IMR-90 (cell line): ENCODE data around the gene KIF20A. TPM values are rescaled to one million over a fixed set of nuclear protein-coding genes. Genes with fewer than 3 reads are reported as not detected.

Source experiments
- ATAC-seq: fragments of 200-7000 bp; cut with Tn5 transposase; 2 replicates; pipeline ENCODE4 v1.9.1; 2020; ENCODE audit warnings: low read depth, mild to moderate bottlenecking, moderate library complexity
- BruUV-seq: library from RNA; stranded (reverse); fragments of 400-500 nt; replicated peaks from 2 replicates; lab custom pipeline; 2021; lab: Mats Ljungman, UMichigan
- CTCF ChIA-PET: fragments of 300-600 bp; formaldehyde crosslinking; extraction: SDS; loops from one replicate; lab custom pipeline; 2021; ENCODE audit warnings: antibody characterized with exemption; lab: Yijun Ruan, JAX
- POLR2A ChIA-PET: fragments of 300-600 bp; sonication (Branson Sonifier 250); formaldehyde crosslinking; loops from one replicate; lab custom pipeline; 2022; ENCODE audit warnings: antibody characterized with exemption; ENCODE audit not compliant: unreplicated experiment; lab: Charles Lee
- DNase-seq: peaks from one replicate; pipeline ENCODE4 v3.0.0; 2013
- H2AFZ ChIP-seq: replicated peaks from 2 replicates; pipeline ENCODE3; 2013; ENCODE audit warnings: low read length, mild to moderate bottlenecking; ENCODE audit not compliant: poor library complexity
- H2AK5ac ChIP-seq: 2 replicates; pipeline ENCODE4 v1.6.1; 2013; ENCODE audit warnings: low read depth, low read length, inconsistent platforms
- H2AK9ac ChIP-seq: replicated peaks from 2 replicates; pipeline ENCODE3; 2013; ENCODE audit warnings: mild to moderate bottlenecking, low read depth, low read length, moderate library complexity; ENCODE audit not compliant: poor library complexity
- H2BK120ac ChIP-seq: 2 replicates; pipeline ENCODE4 v1.6.1; 2013; ENCODE audit warnings: low read depth, low read length, inconsistent platforms
- H2BK15ac ChIP-seq: 3 replicates; pipeline ENCODE4 v1.6.1; 2013; ENCODE audit warnings: low read depth, low read length, inconsistent platforms
- H2BK20ac ChIP-seq: 2 replicates; pipeline ENCODE4 v1.6.1; 2013; ENCODE audit warnings: low read depth, mild to moderate bottlenecking, inconsistent platforms, low read length, moderate library complexity
- H2BK5ac ChIP-seq: 2 replicates; pipeline ENCODE4 v1.6.1; 2013; ENCODE audit warnings: mild to moderate bottlenecking, low read depth, low read length, inconsistent platforms; ENCODE audit not compliant: poor library complexity, severe bottlenecking
- H3K14ac ChIP-seq: replicated peaks from 2 replicates; pipeline ENCODE4 v1.6.1; 2013; ENCODE audit warnings: low read depth, low read length, inconsistent platforms
- H3K18ac ChIP-seq: 2 replicates; pipeline ENCODE4 v1.6.1; 2013; ENCODE audit warnings: low read depth, low read length, control low read depth
- H3K23ac ChIP-seq: 2 replicates; pipeline ENCODE4 v1.6.1; 2013; ENCODE audit warnings: low read depth, low read length, inconsistent platforms
- H3K27ac ChIP-seq: 2 replicates; pipeline ENCODE4 v1.5.1; 2013; ENCODE audit warnings: mild to moderate bottlenecking, control low read depth, low read length; ENCODE audit not compliant: insufficient read depth
- H3K27me3 ChIP-seq: 2 replicates; pipeline ENCODE4 v1.6.1; 2013; ENCODE audit warnings: low read length; ENCODE audit not compliant: control insufficient read depth, insufficient read depth
- H3K36me3 ChIP-seq: 2 replicates; pipeline ENCODE4 v1.6.1; 2013; ENCODE audit warnings: low read length, mixed read lengths; ENCODE audit not compliant: control insufficient read depth, insufficient read depth
- H3K4ac ChIP-seq: 2 replicates; pipeline ENCODE4 v1.6.1; 2013; ENCODE audit warnings: low read depth, low read length, inconsistent platforms
- H3K4me1 ChIP-seq: 2 replicates; pipeline ENCODE4 v1.6.1; 2013; ENCODE audit warnings: low read length, mixed read lengths; ENCODE audit not compliant: control insufficient read depth, insufficient read depth
- H3K4me2 ChIP-seq: 2 replicates; pipeline ENCODE4 v1.6.1; 2013; ENCODE audit warnings: low read depth, mild to moderate bottlenecking, control low read depth, low read length, moderate library complexity
- H3K4me3 ChIP-seq: 2 replicates; pipeline ENCODE4 v1.5.1; 2013; ENCODE audit warnings: low read depth, mild to moderate bottlenecking, control low read depth, low read length, moderate library complexity; ENCODE audit not compliant: insufficient read depth
- H3K56ac ChIP-seq: 2 replicates; pipeline ENCODE4 v1.6.1; 2013; ENCODE audit warnings: low read length, inconsistent platforms; ENCODE audit not compliant: insufficient read depth; ENCODE audit errors: extremely low read depth
- H3K79me1 ChIP-seq, 2 experiments: 2 replicates each; pipeline ENCODE4 v1.6.1; 2013; ENCODE audit warnings: low read length in 2 of 2, inconsistent platforms in 1 of 2, low read depth in 1 of 2
- H3K9ac ChIP-seq: 2 replicates; pipeline ENCODE4 v1.6.1; 2013; ENCODE audit warnings: low read depth, low read length, control low read depth
- H3K9me1 ChIP-seq: 2 replicates; pipeline ENCODE4 v1.6.1; 2013; ENCODE audit warnings: low read length, inconsistent platforms; ENCODE audit not compliant: insufficient read depth
- H3K9me3 ChIP-seq: 2 replicates; pipeline ENCODE4 v1.6.1; 2013; ENCODE audit warnings: low read length; ENCODE audit not compliant: control insufficient read depth, insufficient read depth
- H4K20me1 ChIP-seq: 2 replicates; pipeline ENCODE4 v1.6.1; 2013; ENCODE audit warnings: low read length, inconsistent platforms; ENCODE audit not compliant: insufficient read depth
- H4K5ac ChIP-seq: 2 replicates; pipeline ENCODE4 v1.6.1; 2013; ENCODE audit warnings: mild to moderate bottlenecking, low read depth, low read length, control low read depth
- H4K8ac ChIP-seq, 2 experiments: 2 replicates each; pipeline ENCODE4 v1.6.1; 2013; ENCODE audit warnings: low read depth in 2 of 2, low read length in 2 of 2, control low read depth in 1 of 2, inconsistent platforms in 1 of 2
- H4K91ac ChIP-seq: 2 replicates; pipeline ENCODE4 v1.6.1; 2013; ENCODE audit warnings: low read depth, low read length, inconsistent platforms; ENCODE audit not compliant: insufficient read depth
- BHLHE40 ChIP-seq: fragments of 150-350 bp; IDR thresholded peaks from 2 replicates; pipeline ENCODE4 v1.6.1; 2016; ENCODE audit warnings: mild to moderate bottlenecking, low read depth, low read length
- CHD1 ChIP-seq: IDR thresholded peaks from 2 replicates; pipeline ENCODE4 v1.6.1; 2012; ENCODE audit warnings: low read depth, low read length, improper control_type of control experiment
- MAFK ChIP-seq: IDR thresholded peaks from 2 replicates; pipeline ENCODE4 v1.6.1; 2012; ENCODE audit warnings: low read depth, low read length, improper control_type of control experiment
- MAZ ChIP-seq: IDR thresholded peaks from 2 replicates; pipeline ENCODE4 v1.6.1; 2012; ENCODE audit warnings: low read depth, mild to moderate bottlenecking, low read length, improper control_type of control experiment, moderate library complexity, borderline replicate concordance
- MXI1 ChIP-seq: IDR thresholded peaks from 2 replicates; pipeline ENCODE4 v1.6.1; 2012; ENCODE audit warnings: low read depth, mild to moderate bottlenecking, low read length, moderate library complexity, borderline replicate concordance
- NFE2L2 ChIP-seq: fragments of 150-350 bp; IDR thresholded peaks from 2 replicates; pipeline ENCODE4 v1.6.1; 2016; ENCODE audit warnings: low read depth, mild to moderate bottlenecking, low read length
- POLR2A ChIP-seq: IDR thresholded peaks from 2 replicates; pipeline ENCODE4 v1.6.1; 2012; ENCODE audit warnings: mild to moderate bottlenecking, low read depth, low read length
- RCOR1 ChIP-seq: IDR thresholded peaks from 2 replicates; pipeline ENCODE4 v1.6.1; 2012; ENCODE audit warnings: mild to moderate bottlenecking, low read length, improper control_type of control experiment; ENCODE audit not compliant: insufficient replicate concordance
- WGBS, 2 experiments: methylation state at CpG; one replicate each; pipeline versions ENCODE4 v1.1.5 to v1.1.7; 2013; ENCODE audit warnings: missing lambda C conversion rate in 2 of 2; ENCODE audit not compliant: insufficient read length in 1 of 2; ENCODE audit errors: extremely low coverage in 2 of 2; 5-methylcytosine and 5-hydroxymethylcytosine counted together
- dilution Hi-C: fragments of 300-500 bp; cut with HindIII; formaldehyde crosslinking; loops from one replicate; pipeline ENCODE4 v1.14.3; 2018; ENCODE audit warnings: low sequenced_read_pairs; ENCODE audit not compliant: unreplicated experiment
- in situ Hi-C: fragments of 300-500 bp; cut with MboI; formaldehyde crosslinking; loops from 3 replicates; pipeline ENCODE4 v1.14.3; 2019; ENCODE audit warnings: low sequenced_read_pairs, inconsistent platforms, mixed read lengths
- intact Hi-C: fragments of 100-400 bp; cut with micrococcal nuclease; formaldehyde crosslinking; loops from 2 replicates; pipeline ENCODE4 v1.10.0; 2022
- polyA plus RNA-seq, 3 experiments: library from polyadenylated mRNA; depleted of rRNA; stranded (reverse); fragments of >200 nt; gene quantifications; 2 replicates each; pipeline ENCODE4 v1.2.3, GENCODE V29; 2012; ENCODE audit warnings: low replicate concordance in 1 of 3
- total RNA-seq: library from RNA; depleted of rRNA; stranded (reverse); fragments of >200 nt; gene quantifications from 2 replicates; pipeline ENCODE4 v1.2.3, GENCODE V29; 2012

The KIF20A gene
- total and polyA plus RNA-seq, 2 of the 4 experiments (the other 2 are of a cell fraction): 42.0 to 106 TPM

- Histone ChIP-seq H3K9ac (peak overlapping the region; percentile 74; the same call in 1 of the 2 replicates), H2BK20ac (no peak overlapping the region), H4K20me1 (0 out of 2 replicates have a peak, but pooled peaks cover 4% of the 10 kb centered on the region), H4K8ac (peak overlapping the region in 1 of 2 experiments; percentile 28; a peak in 2 of 4 replicates), H2AK9ac (peak overlapping the region; percentile 84), H2BK15ac (no peak overlapping the region), H3K4me3 (peak overlapping the region; percentile 76), H3K56ac (peak overlapping the region; percentile 11; the same call in 1 of the 2 replicates), H3K4me2 (peak overlapping the region; percentile 79), H3K4me1 (no peaks in the 10 kb centered on the region), H3K79me1 (peaks cover 29 to 46% of the 10 kb centered on the region in 2 experiments), H3K27ac (peak overlapping the region; percentile 7; the same call in 1 of the 2 replicates), H4K5ac (no peak overlapping the region), H2BK120ac (no peak overlapping the region), H3K18ac (no peak overlapping the region), H4K91ac (peak overlapping the region; percentile 61), H3K4ac (peak overlapping the region; percentile 5), H2AFZ (peak overlapping the region; percentile 93), H3K36me3 (peaks cover 17% of the 10 kb centered on the region), H3K9me1 (no peaks in the 10 kb centered on the region; the same call in 1 of the 2 replicates), H3K27me3 (no peaks in the 10 kb centered on the region), H2BK5ac (peak overlapping the region; percentile 14), H3K9me3 (no peaks in the 10 kb centered on the region), H3K23ac (peak overlapping the region; percentile 82; the same call in 1 of the 2 replicates), H3K14ac (peak overlapping the region; percentile 6), H2AK5ac (0 out of 2 replicates have a peak overlapping the region, but pooled peaks have one; percentile 18)
- WGBS, 2 experiments: 1% methylated on average over 7 of the region's 23 CpGs; no CpG with 5 or more reads in 1 of the 2 experiments
- dilution Hi-C loops (no loop called here), intact Hi-C loops (no loop called here), in situ Hi-C loops (no loop called here)
- no peak for ATAC-seq
- ChIA-PET CTCF (interaction anchor here (1.4 kb wide), 1 partner anchor 9 kb away, joined by 3 read pairs; no protein-coding TSS in a partner anchor), POLR2A (interaction anchor here (0.6 kb wide), 2 partner anchors 43 to 325 kb away, joined by 3 to 6 read pairs; no protein-coding TSS in a partner anchor)
- DNase-seq: no peak
- no peak for TF ChIP-seq NFE2L2
- no peak for TF ChIP-seq POLR2A
- TF ChIP-seq BHLHE40: no peak
- no peak for TF ChIP-seq MAFK
- no peak for TF ChIP-seq CHD1
- no peak; the same call in 1 of the 2 replicates for TF ChIP-seq MXI1
- no peak for TF ChIP-seq RCOR1
- TF ChIP-seq MAZ: no peak
- TSS peak; percentile 76 for BruUV-seq
Observed at GRCh38 chr5:138179277-138179857, 455 bp downstream of the KIF20A start.
